ENCODE data around the gene SMAP2.
"Not testable (repeated sequence)": the region's sequence is repeated elsewhere in the genome, so short reads cannot be mapped to it uniquely, and the experiment has no call there.

SMAP2 gene

DNA sequence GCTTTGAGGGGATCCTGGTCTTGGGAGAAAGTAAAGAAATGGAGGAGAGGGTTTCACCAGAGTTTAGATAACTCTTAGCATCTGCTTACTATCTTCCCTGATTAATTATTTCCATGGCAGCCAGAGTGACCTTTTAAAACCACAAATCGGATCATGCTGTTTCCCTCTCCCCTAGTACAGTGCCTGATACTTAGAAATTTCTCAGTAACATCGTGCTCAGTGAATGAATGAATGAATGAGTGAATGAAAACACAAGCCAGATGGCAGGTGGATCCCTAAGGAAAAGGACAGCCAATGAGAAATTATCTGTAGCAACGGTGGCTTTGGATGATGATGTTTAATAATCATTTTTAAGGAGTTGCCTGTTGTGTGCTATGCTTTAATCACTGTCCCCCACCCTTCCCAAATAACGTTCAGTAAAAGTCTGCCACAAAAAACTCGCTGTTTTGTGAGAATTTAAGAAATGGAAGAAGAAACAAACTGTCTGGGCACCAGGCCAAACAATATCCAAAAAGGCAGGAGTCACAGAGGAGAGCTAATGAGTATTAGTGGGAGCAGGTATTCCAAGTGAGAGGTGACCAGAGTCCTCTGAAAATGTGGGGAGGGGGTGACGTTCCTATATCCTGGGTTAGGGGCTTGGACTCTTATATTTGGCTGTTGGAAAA is 737 bp upstream of the SMAP2 start:
- DNase-seq = peak; percentile 23 to 28

- DNase-seq = no peak
These were observed 4.0 kb downstream of the SMAP2 start for GRCh38 chr1:40377512-40377911.

DNA sequence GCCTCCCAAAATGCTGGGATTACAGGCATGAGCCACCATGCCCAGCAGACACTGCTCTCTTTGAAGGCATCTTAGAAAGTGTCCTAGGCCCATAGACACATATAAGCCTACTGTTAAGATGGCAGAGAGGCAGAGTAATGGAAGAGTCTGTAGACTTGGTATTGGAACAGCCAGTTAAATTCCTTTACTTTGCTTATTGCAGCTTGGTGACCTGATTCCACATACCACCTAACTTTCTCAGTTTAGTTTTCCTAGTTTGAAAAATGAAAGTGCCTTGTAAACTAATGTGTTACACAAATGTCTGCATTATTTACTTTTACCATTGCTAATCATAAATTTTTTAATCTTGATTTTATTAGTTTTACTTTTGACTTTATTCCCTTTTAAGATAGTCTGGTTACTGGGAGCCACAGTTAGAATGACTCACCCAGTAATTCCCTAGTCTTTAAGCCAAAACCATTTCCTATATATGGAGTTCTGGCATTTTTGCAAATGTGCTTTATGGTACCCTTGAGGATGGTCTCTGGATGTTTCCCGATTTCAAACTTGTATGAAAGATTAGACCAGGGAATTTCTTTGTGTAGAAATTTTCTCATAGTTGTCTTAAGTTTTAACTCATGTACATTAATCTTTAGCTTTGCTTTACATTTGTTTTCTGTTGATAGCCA is 6.4 kb downstream of the SMAP2 start:
- DNase-seq = no peak

DNA sequence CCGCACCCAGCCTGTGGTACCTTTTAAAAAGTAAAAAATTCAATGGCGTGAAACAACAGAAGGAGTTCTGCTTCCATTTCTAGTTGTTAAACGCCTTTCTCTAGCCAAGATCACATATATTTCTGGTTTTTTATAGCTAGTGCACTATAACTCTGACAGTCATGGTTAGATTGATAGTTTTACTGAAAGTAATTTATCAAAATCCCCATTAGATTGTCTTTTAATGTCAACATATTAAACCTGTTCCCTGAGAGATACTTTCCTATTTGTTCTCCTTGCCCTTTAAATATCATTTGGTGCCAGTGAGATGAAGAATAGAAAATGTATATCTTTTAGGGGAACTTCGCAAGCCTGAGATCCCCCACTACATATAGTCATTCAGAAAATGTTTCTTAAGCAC is 7.3 kb downstream of the SMAP2 start:
- DNase-seq = no peak

DNA sequence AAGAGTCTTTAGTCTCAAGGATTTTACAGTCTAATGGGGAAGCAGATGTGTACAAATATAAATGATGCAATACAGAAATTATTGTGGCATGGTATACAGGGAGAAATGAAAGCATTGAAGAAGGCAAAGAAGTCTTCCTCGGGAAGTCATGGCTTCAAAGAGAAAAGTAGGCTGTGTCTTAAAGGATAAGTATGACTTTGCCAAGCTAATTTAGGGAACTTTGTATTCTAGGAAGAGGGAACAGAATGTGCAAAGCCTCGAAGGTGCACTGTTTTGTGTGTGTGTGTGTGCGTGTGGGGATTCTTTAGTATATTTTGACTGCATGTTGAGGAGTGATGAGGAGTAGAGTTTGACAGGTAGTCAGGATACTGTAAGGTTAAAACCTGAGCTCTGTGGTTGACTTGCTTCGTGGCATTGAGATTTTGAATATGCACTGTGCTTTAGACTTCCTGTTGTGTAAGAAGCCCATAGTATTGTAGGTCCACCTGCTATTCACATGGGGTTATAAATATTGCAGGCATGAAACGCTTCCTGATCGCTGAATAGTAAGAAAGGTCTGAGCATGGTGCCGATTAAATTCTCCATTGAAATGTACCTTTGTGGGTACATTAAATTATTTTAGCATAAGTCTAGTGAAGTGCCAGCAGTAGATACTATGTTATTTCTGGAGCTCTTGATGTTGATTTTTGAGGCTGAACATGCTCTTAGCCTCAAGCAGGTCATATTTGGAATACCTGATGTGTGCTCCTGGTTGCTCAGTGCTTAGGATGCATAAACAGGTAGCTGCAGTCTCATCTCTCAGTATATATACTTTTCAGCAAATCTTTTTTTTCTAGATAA is 8.0 kb downstream of the SMAP2 start:
- DNase-seq = no peak

DNA sequence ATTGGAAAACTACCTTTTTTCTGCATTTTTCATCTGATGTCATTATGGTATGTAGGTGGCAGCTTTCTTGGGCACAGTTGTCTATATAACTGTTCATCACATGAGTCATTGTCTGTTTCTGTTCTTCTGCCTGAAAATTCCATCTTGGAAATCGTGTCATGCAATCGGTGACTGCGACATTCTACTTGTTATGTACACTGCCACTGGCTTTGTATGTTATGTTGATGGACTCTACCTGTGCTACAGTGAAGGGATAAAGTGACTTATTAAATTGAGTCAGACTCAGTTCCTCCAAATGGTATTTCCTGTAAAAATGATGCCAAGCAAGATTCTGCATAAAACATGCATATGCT is 8.6 kb downstream of the SMAP2 start:
- no peak for DNase-seq

DNA sequence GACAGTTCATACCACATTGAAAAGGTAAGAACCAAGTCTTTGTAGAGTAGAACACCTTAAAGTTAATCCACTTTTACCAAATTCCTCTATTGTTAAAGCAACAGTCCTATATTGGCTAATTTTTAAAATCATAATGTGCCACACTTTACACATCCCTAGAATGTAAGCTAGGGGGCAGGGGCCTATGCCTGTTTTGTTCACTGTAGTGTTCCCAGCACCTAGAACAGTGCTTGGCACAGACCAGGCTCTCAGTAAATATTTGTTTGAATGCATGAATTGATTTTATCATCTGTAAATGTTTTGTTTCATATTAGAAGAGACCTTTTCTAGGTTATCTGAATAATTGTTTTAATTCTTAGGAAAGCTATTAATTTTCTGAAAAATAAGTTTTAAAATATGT is 9.1 kb downstream of the SMAP2 start:
- no peak for DNase-seq

- no peak for DNase-seq
These were observed 9.6 kb downstream of the SMAP2 start for GRCh38 chr1:40383095-40383487.

GRCh38 chr1:40383488-40384412 is 10.2 kb downstream of the SMAP2 start:
- no peak for DNase-seq

DNA sequence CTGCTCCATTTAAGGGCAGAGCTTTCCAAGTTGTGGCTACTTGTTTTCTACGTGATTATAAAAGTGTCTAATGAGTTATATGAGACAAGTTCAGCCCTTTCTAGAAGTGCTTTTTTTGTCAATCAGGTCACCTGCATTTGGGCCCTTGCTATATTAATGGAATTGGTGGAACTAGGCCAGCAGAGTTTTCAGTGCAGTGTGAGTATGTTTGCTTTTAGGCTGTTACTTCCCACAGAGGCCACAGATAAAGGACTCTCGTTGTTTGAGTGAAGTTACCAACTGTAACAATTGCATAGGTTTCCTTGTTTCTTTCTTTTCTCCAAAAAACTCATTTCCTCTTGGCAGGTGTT is 10.9 kb downstream of the SMAP2 start:
- no peak for DNase-seq

DNA sequence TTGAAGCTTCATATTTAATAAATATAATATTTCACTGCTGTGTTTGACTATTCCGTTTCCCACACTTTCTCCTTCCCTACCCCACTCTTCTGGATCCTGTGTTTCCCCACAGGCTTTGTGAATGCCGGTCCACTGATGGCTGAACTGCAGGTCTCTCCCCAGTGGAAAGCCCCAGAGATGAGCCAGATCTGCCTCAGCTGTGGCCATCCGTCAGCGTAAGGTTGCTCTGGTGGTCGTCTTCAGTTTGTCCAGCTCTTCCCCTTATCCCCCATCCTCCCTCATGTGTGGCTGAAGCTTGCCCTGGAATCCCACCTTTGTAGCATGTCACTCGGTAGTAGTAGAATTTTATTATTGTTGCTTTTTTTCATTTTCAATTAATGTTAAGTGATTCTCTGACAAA is 11.4 kb downstream of the SMAP2 start:
- no peak for DNase-seq

- no peak for DNase-seq
These were observed 12.2 kb downstream of the SMAP2 start for GRCh38 chr1:40385437-40386358.

- no peak for DNase-seq
These were observed 12.8 kb downstream of the SMAP2 start for GRCh38 chr1:40386359-40386723.

DNA sequence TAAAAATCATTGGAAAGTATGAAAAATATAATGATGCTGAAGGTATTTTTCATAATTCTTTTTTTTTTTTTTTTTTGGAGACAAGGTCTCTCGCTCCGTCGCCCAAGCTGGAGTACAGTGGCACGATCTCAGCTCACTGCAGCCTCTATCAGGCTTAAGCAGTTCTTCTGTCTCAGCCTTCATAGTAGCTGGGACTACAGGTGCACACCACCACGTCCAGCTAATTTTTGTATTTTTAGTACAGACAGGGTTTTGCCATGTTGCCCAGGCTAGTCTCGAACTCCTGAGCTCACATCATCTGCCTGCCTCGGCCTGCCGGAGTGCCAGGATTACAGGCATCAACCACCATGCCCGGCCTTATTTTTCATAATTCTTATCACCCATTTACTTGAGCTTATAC is 13.3 kb downstream of the SMAP2 start:
- no peak for DNase-seq

DNA sequence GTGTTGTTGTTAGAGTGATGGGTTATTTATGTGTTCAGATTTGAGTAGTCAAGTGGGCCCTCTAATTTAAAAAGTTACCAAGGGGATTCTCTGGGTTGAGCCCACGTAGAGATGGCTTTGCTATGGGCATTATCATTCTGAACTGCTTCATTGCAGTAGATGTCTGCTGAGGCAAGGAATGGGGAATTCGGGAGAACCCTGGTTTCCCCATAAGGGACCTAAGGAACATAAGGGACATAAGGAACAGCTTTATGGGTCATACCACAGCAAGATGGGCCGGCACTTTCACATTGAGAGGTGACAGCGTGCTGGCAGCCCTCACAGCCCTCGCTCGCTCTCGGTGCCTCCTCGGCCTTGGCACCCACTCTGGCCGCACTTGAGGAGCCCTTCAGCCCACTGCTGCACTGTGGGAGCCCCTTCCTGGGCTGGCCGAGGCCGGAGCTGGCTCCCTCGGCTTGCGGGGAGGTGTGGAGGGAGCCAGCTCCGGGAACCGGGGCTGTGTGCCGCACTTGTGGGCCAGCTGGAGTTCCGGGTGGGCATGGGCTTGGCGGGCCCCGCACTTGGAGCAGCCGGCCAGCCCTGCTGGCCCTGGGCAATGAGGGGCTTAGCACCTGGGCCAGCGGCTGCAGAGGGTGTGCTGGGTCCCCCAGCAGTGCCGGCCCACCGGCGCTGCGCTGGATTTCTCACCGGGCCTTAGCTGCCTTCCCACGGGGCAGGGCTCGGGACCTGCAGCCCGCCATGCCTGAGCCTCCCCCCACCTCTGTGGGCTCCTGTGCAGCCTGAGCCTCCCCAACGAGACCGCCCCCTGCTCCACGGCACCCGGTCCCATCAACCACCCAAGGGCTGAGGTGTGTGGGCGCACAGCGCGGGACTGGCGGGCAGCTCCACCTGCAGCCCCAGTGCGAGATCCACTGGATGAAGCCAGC is 14.1 kb downstream of the SMAP2 start:
- not testable (repeated sequence) for DNase-seq

DNA sequence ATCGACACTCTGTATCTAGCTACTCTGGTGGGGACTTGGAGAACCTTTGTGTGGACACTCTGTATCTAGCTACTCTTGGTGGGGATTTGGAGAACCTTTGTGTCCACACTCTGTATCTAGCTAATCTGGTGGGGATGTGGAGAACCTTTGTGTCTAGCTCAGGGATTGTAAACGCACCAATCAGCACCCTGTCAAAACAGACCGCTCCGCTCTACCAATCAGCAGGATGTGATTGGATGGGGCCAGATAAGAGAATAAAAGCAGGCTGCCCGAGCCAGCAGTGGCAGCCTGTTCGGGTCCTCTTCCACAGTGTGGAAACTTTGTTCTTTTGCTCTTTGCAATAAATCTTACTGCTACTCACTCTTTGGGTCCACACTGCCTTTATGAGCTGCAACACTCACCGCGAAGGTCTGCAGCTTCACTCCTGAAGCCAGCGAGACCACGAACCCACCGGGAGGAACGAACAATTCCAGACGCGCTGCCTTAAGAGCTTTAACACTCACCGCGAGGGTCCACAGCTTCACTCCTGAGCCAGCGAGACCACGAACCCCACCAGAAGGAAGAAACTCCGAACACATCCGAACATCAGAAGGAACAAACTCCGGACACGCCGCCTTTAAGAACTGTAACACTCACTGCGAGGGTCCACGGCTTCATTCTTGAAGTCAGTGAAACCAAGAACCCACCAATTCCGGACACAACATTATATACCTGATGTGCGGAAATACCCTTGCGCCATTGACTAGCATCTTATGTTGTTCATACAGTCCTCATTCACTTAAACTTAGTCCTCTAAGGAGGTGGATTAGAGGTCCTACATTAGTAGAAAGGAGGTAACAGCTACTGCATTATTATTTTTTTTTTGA is 15.2 kb downstream of the SMAP2 start:
- DNase-seq = not testable (repeated sequence)

- DNase-seq = no peak
These were observed 15.8 kb downstream of the SMAP2 start for GRCh38 chr1:40389322-40389803.

- no peak for DNase-seq
These were observed 16.5 kb downstream of the SMAP2 start for GRCh38 chr1:40389871-40390560.

DNA sequence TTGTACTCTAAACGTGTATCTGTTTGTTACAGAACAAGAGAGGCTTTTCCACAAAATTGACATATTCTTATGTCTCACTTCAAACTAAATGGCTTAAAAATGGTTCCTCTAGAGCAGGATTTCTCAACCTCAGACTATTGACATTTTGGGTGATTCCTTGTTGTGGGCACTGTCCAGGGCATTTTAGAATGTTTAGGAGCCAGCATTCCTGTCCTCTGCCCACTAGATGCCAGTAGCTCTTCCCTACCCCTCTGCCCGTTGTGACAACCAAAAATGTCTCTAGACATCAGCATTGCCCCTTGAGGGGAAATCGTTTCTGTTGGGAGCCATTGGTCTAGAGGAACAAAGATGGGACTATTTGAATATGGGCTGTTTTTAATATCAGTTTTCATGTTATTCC is 17.3 kb downstream of the SMAP2 start:
- no peak for DNase-seq

Data from NCI-H446 (cell line).